Spleen (tissue), 7 donors: ENCODE measurements around the gene ATP6V1B1.

Source experiments
- POLR2AphosphoS5 ChIP-seq, 3 donors: sonication (generic); formaldehyde crosslinking; IDR thresholded peaks; one replicate each; pipeline ENCODE4 v1.5.1; 2017; ENCODE audit warnings: antibody characterized with exemption in 3 of 3
- TF ChIP-seq, protein P1 (sequence below), 11 experiments: fragments of 200-600 bp in 7 of 11; fragments of 450-650 bp in 4 of 11; sonication (generic) in 4 of 11; IDR thresholded peaks in 8 of 11; conservative IDR thresholded peaks in 3 of 11; 1 replicate in 7 of 11; 2 replicates in 4 of 11; pipeline versions ENCODE4 v1.4.0 to v1.8.0; 2016 to 2021; ENCODE audit warnings: antibody characterized with exemption in 11 of 11, inconsistent platforms in 4 of 11, mild to moderate bottlenecking in 1 of 11
- donor health status: DM: no; HTN: no; CAD: no; lungs with moderate emphysema.
- donor health status: DM: no; HTN: no; CAD: no.
- donor health status: DM: no; HTN: no; CAD: no.

DNA sequence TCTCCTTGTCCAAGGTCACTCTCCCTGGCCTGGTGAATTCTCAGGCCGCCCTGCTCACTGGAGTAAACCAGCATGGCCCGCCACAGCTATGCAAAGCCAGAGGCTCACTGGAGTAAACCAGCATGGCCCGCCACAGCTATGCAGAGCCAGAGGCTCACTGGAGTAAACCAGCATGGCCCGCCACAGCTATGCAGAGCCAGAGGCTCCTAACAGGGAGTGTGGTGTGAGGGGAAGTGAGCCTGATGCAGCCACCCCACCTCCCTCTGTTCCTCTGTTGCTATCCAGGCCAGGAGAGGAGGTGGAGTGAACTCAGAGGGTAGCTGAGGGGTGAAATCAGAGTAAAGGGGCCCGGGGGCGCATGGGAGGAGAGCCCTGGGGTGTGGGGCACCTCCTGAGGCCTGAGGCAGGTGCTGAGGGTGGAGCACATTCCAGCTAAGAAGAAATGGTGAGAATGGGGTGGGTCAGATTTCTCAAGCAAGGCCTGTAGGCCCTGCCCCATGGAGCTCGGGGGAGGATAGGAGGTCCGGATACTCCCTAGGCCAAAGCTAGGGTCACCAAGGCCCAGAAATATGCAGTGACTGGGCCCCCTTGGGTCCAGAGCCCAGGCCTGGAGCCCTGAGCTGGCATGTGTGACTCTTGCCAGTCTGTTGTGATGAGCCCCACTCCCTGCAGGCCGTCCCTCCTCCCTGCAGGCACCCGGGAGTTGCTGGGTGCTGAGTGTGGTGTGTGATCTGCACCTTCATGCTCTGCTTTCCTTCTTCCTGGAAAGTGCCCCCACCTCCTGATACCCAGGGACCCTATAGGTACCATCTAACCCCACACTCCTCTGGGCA, 1.5 kb downstream of the ATP6V1B1 start:
- TF ChIP-seq, protein P1, sequence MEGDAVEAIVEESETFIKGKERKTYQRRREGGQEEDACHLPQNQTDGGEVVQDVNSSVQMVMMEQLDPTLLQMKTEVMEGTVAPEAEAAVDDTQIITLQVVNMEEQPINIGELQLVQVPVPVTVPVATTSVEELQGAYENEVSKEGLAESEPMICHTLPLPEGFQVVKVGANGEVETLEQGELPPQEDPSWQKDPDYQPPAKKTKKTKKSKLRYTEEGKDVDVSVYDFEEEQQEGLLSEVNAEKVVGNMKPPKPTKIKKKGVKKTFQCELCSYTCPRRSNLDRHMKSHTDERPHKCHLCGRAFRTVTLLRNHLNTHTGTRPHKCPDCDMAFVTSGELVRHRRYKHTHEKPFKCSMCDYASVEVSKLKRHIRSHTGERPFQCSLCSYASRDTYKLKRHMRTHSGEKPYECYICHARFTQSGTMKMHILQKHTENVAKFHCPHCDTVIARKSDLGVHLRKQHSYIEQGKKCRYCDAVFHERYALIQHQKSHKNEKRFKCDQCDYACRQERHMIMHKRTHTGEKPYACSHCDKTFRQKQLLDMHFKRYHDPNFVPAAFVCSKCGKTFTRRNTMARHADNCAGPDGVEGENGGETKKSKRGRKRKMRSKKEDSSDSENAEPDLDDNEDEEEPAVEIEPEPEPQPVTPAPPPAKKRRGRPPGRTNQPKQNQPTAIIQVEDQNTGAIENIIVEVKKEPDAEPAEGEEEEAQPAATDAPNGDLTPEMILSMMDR (IDR thresholded peaks at IDR 0.05 in 8 of 11, conservative IDR thresholded peaks at IDR 0.05 in 3 of 11) = no peak
- TF ChIP-seq POLR2AphosphoS5 (IDR thresholded peaks at IDR 0.05) = no peak
